ENCODE data around the gene UNC45B. TPM values are rescaled to one million over a fixed set of nuclear protein-coding genes. Genes with fewer than 3 reads are reported as not detected.

UNC45B gene
- total RNA-seq, 1 experiment from 2014 or later: 0.07 TPM

DNA sequence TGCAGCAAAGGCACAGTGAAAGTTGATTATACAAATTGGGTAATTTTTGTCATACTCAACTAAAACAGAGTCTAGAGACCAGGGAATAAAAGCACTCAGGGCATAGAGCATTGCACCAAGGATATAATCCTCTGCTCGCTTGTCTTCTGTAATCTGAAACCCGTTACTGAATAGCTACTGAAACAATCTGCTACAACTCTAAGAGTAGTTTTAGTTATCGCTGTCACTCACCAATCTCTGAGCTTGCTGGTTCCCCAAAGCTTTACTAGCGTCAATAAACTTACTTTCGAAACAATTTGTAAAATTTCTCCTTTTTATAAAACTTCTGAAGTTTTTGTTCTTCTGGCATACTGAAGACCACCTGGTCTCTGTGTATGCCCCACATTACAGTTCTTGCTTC lies 69.5 kb downstream of the UNC45B start (continued):
- no peak for TF ChIP-seq MXD4 (CRISPR knock-in tag; IDR thresholded peaks at IDR 0.05; ENCODE audit: borderline replicate concordance)
- TF ChIP-seq, protein P1, sequence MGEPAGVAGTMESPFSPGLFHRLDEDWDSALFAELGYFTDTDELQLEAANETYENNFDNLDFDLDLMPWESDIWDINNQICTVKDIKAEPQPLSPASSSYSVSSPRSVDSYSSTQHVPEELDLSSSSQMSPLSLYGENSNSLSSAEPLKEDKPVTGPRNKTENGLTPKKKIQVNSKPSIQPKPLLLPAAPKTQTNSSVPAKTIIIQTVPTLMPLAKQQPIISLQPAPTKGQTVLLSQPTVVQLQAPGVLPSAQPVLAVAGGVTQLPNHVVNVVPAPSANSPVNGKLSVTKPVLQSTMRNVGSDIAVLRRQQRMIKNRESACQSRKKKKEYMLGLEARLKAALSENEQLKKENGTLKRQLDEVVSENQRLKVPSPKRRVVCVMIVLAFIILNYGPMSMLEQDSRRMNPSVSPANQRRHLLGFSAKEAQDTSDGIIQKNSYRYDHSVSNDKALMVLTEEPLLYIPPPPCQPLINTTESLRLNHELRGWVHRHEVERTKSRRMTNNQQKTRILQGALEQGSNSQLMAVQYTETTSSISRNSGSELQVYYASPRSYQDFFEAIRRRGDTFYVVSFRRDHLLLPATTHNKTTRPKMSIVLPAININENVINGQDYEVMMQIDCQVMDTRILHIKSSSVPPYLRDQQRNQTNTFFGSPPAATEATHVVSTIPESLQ (CRISPR knock-in tag; IDR thresholded peaks at IDR 0.05): no peak
- TF ChIP-seq, protein P2, sequence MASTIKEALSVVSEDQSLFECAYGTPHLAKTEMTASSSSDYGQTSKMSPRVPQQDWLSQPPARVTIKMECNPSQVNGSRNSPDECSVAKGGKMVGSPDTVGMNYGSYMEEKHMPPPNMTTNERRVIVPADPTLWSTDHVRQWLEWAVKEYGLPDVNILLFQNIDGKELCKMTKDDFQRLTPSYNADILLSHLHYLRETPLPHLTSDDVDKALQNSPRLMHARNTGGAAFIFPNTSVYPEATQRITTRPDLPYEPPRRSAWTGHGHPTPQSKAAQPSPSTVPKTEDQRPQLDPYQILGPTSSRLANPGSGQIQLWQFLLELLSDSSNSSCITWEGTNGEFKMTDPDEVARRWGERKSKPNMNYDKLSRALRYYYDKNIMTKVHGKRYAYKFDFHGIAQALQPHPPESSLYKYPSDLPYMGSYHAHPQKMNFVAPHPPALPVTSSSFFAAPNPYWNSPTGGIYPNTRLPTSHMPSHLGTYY (CRISPR knock-in tag; IDR thresholded peaks at IDR 0.05): no peak
- no peak for TF ChIP-seq ZBTB21 (CRISPR knock-in tag; IDR thresholded peaks at IDR 0.05; ENCODE audit: borderline replicate concordance)
- TF ChIP-seq, protein P3, sequence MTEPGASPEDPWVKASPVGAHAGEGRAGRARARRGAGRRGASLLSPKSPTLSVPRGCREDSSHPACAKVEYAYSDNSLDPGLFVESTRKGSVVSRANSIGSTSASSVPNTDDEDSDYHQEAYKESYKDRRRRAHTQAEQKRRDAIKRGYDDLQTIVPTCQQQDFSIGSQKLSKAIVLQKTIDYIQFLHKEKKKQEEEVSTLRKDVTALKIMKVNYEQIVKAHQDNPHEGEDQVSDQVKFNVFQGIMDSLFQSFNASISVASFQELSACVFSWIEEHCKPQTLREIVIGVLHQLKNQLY (CRISPR knock-in tag; IDR thresholded peaks at IDR 0.05): no peak
- no peak for TF ChIP-seq ZMAT4 (CRISPR knock-in tag; IDR thresholded peaks at IDR 0.05)
- no peak for TF ChIP-seq JUN (CRISPR knock-in tag; IDR thresholded peaks at IDR 0.05)
- TF ChIP-seq ZNF138 (CRISPR knock-in tag; conservative IDR thresholded peaks at IDR 0.05): no peak
- TF ChIP-seq, protein P4, sequence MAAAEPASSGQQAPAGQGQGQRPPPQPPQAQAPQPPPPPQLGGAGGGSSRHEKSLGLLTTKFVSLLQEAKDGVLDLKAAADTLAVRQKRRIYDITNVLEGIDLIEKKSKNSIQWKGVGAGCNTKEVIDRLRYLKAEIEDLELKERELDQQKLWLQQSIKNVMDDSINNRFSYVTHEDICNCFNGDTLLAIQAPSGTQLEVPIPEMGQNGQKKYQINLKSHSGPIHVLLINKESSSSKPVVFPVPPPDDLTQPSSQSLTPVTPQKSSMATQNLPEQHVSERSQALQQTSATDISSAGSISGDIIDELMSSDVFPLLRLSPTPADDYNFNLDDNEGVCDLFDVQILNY (CRISPR knock-in tag; IDR thresholded peaks at IDR 0.05): no peak

GRCh38 chr17:35218915-35219314 lies 71.3 kb downstream of the UNC45B start:
- Mint-ChIP-seq H3K4me1 (peaks cover 7% of the 10 kb centered on the region), H3K27me3 (ENCODE audit: low read depth) (peaks cover 14% of the 10 kb centered on the region), H3K36me3 (peaks cover 3% of the 10 kb centered on the region), H3K27ac (no peak overlapping the region), H3K9me3 (peaks cover 17% of the 10 kb centered on the region), H3K4me3 (no peak overlapping the region)
- ChIA-PET CTCF (no interaction called here), POLR2A (no interaction called here)
- DNase-seq (ENCODE audit: low spot score) (no peak), ATAC-seq (no peak)
- TF ChIP-seq, protein P3 (CRISPR knock-in tag; IDR thresholded peaks at IDR 0.05): no peak

GRCh38 chr17:35222452-35222851 lies 74.8 kb downstream of the UNC45B start:
- no peak for TF ChIP-seq HMGA2 (CRISPR knock-in tag; IDR thresholded peaks at IDR 0.05)
- TF ChIP-seq ZNF263 (CRISPR knock-in tag; IDR thresholded peaks at IDR 0.05; ENCODE audit: low read depth): no peak
- TF ChIP-seq SMAD4 (CRISPR knock-in tag; IDR thresholded peaks at IDR 0.05): no peak
- no peak for TF ChIP-seq EMX1 (CRISPR knock-in tag; IDR thresholded peaks at IDR 0.05)
- TF ChIP-seq ZBTB43 (CRISPR knock-in tag; IDR thresholded peaks at IDR 0.05): no peak
- TF ChIP-seq, protein P5, sequence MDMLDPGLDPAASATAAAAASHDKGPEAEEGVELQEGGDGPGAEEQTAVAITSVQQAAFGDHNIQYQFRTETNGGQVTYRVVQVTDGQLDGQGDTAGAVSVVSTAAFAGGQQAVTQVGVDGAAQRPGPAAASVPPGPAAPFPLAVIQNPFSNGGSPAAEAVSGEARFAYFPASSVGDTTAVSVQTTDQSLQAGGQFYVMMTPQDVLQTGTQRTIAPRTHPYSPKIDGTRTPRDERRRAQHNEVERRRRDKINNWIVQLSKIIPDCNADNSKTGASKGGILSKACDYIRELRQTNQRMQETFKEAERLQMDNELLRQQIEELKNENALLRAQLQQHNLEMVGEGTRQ (CRISPR knock-in tag; IDR thresholded peaks at IDR 0.05): no peak
- ATAC-seq (no peak), DNase-seq (ENCODE audit: low spot score) (no peak)
- H3K27ac Mint-ChIP-seq: no peak overlapping the region
- H3K4me1 Mint-ChIP-seq: no peaks in the 10 kb centered on the region
- peaks cover 3% of the 10 kb centered on the region for H3K36me3 Mint-ChIP-seq
- no peak overlapping the region for H3K4me3 Mint-ChIP-seq
- ChIA-PET CTCF (interaction anchor here (1.2 kb wide), 1 partner anchor 19 kb away, joined by 3 read pairs; no protein-coding TSS in a partner anchor), POLR2A (no interaction called here)
- H3K9me3 Mint-ChIP-seq: peaks cover 17% of the 10 kb centered on the region
- peaks cover 17% of the 10 kb centered on the region for H3K27me3 Mint-ChIP-seq (ENCODE audit: low read depth)
